ENCODE measurements around the gene ABCG1.
"Not testable (repeated sequence)": the region's sequence is repeated elsewhere in the genome, so short reads cannot be mapped to it uniquely, and the experiment has no call there.

ABCG1 gene

DNA sequence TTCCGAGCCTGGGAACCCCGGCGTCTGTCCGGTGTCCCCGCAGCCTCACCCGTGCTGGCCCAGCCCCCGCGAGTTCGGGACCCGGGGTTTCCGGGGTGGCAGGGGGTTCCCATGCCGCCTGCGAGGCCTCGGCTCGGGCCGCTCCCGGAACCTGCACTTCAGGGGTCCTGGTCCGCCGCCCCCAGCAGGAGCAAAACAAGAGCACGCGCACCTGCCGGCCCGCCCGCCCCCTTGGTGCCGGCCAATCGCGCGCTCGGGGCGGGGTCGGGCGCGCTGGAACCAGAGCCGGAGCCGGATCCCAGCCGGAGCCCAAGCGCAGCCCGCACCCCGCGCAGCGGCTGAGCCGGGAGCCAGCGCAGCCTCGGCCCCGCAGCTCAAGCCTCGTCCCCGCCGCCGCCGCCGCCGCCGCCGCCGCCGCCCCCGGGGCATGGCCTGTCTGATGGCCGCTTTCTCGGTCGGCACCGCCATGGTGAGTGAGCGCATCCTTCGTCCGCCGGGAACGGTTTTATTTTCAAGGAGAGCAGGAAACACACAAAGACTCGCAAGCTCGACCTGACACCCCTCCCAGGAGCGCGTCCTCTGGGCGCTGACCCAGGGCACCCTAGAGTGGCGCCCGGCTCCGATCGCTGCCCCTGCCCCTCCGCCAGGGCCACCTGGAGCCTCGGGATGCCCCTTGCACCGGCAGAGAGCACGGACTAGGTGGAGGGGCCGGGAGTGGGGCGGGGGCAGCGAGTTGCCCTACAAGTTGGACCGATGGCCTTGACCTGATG lies at the start of gene ABCG1:
Gene ABCG1 (plus strand): TSS at position 305 of the 770 bp plus-strand sequence. CDS start 123 bp downstream, at position 428.
- peak; percentile 44 for DNase-seq (ENCODE audit: low spot score)

DNA sequence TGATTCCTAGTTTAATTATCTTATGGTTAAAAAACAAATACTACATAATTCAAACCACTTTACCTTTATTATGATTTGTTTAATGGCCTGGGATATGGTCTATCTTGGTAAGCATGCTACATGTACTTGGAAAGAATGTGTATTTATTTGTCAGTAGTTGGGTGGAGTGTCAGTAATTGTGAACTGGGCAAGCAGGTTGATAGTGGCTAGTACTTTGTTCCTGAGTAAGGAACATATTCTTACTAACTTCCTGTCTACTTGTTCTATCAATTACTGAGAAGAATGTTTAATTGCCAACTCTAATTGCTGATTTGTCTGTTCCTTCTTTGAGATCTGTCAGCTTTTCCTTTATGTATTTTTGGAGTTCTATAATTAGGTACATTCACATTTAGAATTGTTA lies 49.2 kb upstream of the ABCG1 start:
- DNase-seq (ENCODE audit: low spot score): no peak

DNA sequence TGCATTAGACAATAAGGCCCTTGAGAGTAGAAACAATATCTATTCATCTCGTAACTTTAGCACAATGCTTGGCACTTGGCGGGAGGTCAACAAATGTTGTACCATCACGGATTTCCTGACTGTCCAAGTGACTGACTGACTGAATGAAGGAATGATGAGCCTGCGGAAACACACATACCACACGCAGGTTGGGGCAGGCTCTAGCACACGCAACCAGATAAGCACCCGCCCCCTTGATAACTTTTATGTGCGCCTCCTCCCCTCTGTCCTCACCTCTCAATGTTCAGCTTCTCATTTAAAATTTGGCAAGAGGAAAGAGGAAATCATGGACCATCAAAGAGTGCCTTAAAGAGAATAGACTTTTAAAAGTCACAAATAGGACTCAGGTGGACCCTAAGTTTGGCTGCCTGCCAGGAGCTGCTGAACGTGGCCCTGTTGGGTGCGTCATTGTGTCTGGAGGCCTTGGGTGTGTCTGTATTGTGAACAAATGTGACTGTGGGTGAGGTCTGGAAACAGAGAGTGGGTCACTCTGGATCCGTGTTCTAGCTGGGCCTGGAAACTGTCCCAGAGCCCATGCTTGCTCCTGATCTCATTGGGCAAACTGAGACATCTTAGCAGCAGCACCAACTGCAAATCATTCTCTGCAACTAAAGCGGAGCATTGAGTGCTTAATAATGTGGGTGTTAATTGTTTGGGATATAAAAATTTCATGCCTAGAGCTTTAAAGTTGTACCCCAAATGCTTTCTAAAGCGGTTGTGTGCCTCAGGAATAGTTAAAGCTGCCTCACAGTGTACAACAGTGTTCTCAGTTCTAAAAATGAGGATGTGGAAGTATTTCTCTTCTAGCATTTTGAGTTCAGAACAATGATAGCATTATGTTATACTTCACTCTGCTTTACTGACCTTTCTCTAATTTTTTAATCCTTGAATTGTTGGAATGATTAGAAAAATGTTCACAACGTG lies 47.6 kb upstream of the ABCG1 start:
- DNase-seq (ENCODE audit: low spot score): no peak

DNA sequence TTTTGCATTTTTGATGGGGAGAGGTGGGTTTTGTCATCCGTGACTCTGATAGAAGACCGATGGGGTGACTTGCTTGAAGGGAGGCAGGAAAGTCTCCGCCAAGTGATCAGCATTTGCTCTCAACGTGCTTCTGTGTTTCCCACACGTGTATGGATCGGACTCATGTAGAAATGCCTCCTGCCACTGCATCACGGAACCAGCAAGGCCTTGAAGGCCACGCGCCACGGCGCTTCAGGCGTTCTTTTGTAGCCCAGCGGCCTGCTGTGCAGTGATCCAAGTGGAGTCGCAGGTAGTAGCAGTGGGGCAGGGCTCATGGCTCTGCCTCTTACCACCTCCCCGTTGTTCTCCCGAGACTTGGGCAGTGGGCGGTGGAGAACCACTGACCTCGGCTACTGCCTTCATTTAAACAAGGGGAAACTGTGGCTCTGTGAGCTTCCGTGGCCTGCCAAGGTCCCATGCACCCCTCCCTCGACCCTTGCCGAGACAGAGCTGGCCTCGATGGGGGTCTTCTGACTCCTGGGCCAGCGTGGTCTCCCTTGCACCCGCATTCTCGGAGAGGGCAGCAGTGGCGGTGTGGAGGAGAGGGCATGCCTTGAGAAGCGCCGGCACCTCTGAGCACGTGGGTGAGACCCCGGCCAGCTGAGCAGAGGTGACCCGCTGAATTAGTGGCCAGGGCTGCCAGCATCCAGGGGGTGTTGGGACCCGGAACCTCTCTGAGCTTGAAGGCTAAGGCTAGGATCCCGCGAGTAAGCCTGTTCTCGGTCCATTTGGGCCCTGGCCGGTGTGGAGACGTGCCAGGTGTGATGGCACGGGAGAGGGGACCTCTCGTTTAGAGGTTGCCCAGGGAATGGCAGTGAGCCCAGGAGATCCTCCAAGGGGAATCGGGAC lies 46.1 kb upstream of the ABCG1 start:
- DNase-seq (ENCODE audit: low spot score): no peak

DNA sequence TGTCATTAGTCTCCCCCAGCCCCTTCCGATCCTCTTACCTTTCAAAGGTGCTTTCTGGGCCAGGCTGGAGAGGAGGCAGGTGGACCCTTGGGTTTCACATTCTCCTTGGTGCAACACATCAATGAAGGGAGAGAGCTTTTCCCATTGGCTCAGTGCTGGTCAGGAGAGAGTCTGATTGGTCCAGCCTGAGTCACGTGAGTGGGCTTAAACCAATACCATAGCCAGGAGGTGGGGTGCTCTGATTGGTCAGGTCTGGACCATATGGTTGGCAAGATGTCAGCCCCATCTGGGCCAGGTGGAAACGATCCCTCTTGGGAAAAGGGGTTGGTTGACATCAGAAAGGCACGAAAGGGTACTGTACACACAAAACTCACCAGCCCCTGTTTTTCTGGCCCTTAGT lies 44.8 kb upstream of the ABCG1 start:
- DNase-seq (ENCODE audit: low spot score): no peak

DNA sequence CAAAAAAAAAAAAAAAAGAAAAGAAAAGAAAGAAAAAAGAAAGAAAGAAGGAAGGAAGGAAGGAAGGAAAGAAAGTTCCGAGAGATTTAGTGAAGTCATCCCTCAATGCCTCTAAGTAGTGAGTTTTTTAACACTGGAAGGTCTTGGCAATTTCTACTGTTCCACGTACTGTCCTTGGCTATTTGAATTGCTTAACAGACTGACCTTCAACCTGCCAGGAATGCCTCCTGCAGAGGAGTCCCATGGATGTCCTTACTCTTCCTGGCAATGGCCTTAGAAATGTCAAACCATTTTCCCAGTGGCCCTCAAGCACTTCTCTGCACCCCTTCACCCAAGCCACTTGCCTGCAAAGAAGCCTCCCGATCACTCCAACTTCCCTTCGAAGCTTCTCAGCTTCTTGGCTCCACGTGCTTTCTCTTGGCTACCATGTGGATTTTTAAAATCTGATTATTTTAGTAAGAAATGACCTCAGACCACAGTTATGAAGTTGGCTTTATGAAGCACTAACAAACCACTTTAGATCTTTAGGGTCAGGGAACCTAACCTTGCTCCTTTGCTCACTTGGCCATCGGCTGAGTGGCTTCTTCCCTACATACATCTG lies 43.7 kb upstream of the ABCG1 start:
- DNase-seq (ENCODE audit: low spot score): no peak

DNA sequence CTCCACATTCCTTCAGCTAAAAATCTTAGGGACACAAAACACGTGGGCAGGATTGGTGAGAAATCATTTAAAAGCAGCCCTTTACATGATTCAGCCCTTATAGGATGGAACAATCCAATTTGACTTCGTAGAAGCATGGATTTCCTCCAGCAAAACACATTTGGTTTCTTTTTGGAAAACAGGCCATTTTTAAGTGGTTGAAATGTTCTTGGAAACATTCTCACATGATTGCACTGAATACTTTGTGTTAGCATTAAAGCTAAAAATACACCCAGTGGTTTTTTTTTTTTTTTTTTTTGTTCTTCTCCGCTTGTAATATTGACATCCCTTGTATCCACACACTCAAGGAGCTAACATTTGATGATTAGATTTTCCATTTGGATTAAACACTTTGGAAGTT lies 42.1 kb upstream of the ABCG1 start:
- DNase-seq (ENCODE audit: low spot score): no peak

DNA sequence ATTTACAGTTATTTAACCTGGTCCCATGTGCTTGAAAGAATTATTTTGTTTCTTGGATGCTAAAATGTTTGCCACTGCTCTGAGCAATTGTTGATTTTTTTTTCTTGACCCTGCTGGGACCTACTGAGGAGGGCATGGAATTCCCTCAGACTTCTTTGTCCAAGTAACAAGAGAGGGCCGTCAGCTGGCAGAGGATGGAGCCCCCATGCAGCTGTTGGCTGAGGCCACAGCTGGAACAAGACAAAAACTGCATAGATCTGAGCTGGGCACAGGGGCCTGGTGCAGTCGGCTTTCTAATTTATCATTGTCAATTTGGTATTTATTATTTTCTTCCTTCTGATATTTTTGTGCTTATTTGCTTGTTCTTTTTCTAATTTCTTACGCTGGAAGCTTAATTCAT lies 39.6 kb upstream of the ABCG1 start:
- DNase-seq (ENCODE audit: low spot score): no peak

DNA sequence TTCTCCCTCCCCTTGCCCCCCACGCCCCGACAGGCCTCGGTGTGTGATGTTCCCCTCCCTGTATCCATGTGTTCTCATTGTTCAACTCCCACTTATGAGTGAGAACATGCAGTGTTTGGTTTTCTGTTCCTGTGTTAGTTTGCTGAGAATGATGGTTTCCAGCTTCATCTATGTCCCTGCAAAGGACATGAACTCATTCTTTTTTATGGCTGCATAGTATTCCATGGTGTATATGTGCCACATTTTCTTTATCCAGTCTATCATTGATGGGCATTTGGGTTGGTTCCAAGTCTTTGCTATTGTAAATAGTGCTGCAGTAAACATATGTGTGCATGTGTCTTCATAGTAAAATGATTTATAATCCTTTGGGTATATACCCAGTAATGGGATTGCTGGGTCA lies 38.9 kb upstream of the ABCG1 start:
- not testable (repeated sequence) for DNase-seq (ENCODE audit: low spot score)

DNA sequence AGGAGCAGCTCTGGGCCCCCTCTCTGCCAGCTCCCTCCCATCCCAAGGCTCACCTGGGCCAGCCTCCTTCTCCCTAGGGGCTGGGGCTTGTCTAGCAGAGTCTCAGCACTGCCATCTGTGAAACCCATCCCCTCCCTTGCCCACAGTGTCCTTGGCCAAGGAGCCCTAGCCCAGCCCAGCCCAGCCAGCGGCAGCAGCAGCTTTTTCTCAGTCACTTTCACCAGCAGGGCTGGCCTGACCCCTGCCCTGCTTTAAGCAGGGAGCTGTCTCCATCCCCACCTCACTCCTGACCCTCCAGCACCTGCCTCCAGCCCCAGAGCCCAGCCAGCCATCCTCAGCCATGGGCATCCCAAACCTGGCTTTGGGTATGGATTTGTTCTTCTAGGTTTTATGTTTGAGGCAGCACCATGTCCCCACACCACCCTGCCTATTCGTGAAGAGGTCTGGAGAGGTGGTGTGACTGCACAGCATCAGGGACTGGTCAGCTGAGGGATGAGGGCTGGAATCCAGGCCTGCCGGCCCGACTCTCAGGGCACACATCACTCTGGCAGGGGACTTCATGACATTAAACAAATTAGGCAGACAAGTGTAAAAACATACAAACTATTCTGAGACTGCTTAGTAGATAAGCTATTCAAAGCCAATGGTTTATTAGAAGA lies 36.1 kb upstream of the ABCG1 start:
- no peak for DNase-seq (ENCODE audit: low spot score)

DNA sequence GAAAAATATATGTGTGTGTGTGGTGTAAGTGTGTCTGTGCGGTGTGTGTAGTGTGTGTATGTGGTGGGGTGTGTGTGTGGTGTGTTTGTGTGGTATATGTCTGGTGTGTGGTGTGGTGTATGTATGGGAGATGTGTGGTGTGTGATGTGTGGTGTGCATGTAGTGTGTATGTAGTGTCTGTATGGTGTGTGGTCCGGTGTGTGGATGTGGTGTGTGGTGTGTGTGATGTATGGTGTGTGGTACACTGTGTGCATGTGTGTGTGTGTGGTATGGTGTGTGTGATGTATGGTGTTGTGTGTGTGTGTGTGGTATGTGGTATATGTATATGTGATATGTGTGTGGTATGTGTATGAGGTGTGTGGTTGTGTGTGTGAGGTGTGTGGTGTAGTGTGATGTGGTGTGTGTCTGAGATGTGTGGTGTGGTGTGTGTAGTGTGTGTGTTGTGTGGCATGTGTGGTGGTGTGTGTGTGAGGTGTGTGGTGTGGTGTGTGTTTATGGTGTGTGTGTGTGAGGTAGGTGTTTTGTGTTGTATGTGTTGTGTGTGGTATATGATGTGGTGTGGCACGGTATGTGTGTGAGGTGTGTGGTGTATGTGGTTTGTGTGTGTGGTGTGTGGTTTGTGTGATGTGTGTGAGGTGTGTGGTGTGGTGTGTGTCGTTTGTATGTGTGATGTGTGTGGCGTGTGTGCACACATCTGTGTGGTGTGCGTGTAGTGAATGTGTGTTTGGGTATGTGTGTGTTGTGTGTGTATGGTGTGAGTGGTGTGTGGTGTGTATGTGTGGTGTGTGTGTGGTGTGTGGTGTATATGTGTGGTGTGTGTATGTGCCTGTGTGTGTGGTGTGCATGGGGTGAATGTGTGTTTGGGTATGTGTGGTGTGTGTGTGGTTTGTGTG lies 35.3 kb upstream of the ABCG1 start:
- DNase-seq (ENCODE audit: low spot score): no peak

DNA sequence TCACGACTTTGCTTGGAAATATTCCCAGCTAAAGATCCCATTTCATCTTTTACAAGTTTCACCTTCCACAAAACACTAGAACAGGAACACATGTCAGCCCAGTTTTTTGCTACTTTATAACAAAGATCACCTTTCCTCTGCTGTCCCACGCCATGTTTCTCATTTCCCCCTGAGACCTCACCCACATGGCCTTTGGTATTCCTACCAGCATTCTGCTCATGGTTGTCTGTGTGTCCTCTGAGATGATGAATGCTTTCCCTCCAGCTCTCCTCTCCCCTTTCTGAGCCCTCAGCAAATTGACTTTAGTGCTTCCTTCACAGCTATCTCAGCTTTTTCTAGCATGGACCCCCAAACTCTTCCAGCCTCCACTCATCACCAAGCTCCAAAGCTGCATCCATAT lies 32.3 kb upstream of the ABCG1 start:
- no peak for DNase-seq (ENCODE audit: low spot score)

DNA sequence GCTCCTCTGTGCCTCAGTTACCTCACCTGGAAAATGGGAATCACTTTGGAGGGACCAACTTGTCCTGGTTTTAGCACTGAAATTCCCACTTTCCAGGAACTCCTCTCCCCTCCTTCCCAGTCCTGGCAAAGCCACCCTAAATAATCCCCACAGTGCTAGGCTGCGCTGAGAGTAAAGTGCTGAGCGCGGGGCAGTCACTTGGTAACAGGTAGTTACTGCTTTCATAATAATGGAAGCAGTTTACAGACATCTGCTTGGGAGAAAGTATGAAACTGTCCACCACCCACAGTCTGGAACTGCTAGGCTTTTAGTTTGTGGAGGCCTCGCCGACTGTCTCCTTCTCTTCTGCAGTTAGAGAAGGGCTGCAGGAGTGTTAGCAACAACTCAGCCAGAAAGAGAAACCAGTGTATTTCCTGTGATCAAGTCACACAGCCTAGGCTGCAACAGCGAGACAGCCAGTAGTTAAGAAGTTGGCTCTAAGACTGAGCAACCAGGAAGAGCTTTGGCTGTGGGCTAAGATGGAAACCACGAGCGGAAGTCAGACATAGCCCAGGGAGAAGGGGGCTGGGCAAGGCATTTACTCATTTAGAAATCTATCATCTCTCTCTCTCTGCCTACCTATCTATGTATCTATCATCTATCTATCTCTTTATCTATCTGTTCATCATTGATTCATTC lies 30.8 kb upstream of the ABCG1 start:
- DNase-seq (ENCODE audit: low spot score): peak; percentile 91

DNA sequence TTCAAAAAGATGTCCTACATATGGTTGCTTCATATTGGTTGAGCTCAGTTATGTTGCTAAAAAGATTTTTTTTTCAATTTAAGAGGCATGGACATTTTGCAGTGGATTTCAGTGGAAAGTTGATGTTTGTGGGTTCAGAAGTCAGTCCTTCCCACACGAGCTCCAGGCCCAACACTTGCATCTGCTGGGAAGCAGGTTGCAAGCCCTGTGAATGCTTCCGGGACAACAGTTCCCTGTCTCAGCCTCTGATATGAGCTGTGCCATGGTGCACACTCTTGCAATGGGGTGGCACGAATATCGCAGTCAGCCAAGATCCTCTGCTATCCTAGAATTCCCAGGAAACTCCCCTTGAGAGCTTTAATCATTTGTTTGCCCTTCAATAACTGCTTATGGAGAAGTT lies 30.3 kb upstream of the ABCG1 start:
- DNase-seq (ENCODE audit: low spot score): no peak

DNA sequence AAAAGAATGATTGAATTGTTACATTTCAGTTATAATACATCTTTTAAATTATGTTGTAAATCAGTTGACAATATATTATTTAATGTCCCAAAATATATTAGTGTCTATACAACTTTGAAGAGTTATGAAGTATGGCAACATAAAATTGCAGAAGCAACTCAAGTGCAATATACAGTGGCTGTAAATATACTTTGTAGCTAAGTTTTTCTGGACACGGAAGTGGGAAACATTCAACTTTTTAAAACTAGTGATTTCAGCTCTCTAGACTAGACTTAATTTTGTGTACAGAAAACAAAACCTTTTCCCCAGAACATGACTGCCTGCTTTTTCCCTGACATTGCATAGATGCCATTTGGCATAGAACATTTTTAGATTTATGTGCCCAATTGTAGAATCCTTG lies 29.5 kb upstream of the ABCG1 start:
- no peak for DNase-seq (ENCODE audit: low spot score)

DNA sequence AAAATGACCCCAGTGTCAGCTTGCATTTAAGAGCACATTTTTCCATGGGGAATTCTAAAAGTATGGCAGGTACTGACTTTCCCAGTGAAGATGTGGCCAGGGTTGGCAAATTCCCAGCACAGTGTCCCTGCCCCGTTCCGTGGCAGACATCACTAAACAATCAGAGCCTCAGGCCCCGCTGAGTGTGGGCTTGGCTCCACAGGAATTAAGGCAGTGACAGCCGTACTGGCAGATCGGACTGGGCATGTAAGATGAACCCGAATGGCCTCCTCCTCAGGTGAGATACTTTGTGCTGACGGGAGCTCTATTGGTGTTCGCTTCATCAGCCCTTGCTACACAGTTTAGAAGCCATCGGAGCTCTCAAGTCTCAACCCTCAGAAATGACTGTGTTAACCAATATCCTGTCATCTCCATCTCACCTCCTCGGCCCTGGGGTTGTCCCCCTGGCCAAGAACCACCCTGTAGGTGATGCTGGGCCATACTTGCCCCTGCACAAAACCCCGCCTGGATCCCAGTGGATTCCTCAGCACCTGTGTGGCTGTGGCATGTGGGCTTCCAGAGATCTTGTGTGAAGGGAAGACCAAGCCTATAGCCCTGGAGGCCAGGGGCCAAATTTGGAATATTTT lies 29.0 kb upstream of the ABCG1 start:
- DNase-seq (ENCODE audit: low spot score): peak; percentile 34

DNA sequence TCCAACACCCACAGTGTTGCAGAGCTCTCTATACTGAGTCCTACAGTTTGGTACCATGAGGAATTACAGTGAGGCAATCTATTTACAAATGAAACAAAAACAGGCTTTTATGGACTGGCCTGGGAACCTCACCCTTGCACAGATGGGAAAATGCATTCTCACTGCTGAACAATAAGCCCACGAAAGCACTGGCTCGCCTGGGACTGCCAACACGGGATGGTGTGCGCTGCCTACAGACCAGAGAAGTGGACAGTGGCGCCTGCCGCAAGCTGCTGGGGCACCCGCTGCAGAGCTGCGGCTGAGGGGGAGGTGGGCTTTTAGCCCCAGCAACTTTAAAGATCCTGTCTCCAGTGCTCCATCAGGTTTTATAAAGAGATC lies 28.5 kb upstream of the ABCG1 start:
- no peak for DNase-seq (ENCODE audit: low spot score)

DNA sequence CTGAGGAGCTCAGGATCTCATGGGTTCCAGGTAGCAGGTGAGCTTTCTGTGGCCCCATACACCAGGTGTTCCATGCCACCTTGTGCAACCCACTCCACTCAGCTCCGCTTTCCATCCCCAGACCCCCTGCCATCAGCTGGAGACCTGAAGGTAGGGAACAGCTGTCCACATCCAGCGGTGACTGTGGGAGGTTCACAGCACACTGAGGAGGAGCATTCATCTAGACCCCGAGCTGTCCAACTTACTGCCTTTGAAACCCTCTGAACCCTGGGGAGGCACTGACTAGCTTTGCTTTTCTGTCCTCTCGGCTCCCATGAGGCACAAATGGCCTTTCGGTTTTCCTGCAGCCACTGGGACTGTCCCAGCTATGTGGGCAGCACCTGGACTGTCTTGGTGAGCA lies 27.9 kb upstream of the ABCG1 start:
- DNase-seq (ENCODE audit: low spot score): no peak

Measured in CD4-positive, alpha-beta T cell treated with Interleukin-2 at 100 ng/mL for 4 hours (primary cell).